Measurements from ENCODE around the gene SPAG9.

The SPAG9 gene, protein sequence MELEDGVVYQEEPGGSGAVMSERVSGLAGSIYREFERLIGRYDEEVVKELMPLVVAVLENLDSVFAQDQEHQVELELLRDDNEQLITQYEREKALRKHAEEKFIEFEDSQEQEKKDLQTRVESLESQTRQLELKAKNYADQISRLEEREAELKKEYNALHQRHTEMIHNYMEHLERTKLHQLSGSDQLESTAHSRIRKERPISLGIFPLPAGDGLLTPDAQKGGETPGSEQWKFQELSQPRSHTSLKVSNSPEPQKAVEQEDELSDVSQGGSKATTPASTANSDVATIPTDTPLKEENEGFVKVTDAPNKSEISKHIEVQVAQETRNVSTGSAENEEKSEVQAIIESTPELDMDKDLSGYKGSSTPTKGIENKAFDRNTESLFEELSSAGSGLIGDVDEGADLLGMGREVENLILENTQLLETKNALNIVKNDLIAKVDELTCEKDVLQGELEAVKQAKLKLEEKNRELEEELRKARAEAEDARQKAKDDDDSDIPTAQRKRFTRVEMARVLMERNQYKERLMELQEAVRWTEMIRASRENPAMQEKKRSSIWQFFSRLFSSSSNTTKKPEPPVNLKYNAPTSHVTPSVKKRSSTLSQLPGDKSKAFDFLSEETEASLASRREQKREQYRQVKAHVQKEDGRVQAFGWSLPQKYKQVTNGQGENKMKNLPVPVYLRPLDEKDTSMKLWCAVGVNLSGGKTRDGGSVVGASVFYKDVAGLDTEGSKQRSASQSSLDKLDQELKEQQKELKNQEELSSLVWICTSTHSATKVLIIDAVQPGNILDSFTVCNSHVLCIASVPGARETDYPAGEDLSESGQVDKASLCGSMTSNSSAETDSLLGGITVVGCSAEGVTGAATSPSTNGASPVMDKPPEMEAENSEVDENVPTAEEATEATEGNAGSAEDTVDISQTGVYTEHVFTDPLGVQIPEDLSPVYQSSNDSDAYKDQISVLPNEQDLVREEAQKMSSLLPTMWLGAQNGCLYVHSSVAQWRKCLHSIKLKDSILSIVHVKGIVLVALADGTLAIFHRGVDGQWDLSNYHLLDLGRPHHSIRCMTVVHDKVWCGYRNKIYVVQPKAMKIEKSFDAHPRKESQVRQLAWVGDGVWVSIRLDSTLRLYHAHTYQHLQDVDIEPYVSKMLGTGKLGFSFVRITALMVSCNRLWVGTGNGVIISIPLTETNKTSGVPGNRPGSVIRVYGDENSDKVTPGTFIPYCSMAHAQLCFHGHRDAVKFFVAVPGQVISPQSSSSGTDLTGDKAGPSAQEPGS (N-terminal part only)

DNA sequence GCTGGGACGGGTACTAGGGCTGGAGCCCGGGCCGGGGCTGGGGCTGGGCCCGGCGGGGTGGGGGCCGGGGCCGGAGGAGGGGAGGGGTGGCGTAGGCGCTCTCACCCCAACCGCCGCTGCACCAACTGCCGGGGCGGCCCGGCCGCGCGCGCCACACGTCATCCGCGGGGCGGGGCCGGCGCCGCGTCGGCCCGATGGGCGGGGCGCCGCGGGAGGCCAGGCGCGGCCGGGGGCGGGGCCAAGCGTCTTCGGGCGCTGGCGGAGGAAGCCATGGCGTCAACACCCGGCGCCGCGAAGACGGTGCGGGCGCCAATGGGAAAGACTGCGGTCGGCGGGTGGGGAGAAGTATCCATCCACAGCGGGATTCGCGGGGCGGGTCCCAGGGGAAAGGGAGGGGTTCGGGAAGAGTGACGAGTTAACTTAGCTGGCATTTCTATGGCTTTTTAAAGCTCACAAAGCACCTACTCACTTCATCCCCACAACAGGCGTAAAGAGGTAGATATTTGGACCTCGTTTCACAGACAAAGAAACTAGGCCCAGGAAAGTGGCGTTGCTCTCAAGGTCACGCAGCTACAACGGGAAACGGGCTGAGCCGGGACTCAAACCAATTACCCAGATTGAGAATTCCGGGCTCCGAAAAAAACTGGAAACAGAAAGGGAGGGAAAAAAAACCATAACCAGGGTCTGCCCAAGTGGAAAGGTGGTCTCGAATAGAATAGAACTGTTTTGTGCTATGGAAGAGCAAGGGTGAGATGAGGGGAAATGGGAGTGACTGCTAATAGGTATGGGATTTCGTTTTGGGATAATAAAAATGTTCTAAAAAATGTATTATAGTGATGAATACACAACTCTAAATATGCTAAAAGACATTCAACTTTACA lies at the start of gene SPAG9:
Gene SPAG9 (minus strand): TSS at position 130 of the 881 bp plus-strand sequence. CDS start 212 bp downstream, outside the sequence.
- peak; percentile 86 to 93 for DNase-seq

DNA sequence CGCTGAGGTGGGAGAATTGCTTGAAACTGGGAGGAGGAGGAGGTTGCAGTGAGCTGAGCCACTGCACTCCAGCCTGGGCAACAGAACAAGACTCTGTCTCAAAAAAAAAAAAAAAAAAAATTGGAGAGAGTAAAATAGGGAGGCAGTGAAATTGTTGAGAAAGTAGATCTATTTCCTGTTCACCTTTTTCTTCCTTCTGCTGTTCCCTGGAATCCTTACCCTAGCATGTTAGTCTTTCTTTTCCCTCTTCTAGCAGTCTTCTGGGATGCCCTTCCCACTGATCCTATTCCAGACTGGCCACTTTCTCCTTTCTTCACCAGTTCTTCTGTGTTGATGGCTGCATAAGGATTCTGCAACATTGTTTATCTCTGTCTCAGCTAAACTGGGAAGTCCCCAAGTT lies 48.7 kb upstream of the SPAG9 start:
- DNase-seq: no peak

DNA sequence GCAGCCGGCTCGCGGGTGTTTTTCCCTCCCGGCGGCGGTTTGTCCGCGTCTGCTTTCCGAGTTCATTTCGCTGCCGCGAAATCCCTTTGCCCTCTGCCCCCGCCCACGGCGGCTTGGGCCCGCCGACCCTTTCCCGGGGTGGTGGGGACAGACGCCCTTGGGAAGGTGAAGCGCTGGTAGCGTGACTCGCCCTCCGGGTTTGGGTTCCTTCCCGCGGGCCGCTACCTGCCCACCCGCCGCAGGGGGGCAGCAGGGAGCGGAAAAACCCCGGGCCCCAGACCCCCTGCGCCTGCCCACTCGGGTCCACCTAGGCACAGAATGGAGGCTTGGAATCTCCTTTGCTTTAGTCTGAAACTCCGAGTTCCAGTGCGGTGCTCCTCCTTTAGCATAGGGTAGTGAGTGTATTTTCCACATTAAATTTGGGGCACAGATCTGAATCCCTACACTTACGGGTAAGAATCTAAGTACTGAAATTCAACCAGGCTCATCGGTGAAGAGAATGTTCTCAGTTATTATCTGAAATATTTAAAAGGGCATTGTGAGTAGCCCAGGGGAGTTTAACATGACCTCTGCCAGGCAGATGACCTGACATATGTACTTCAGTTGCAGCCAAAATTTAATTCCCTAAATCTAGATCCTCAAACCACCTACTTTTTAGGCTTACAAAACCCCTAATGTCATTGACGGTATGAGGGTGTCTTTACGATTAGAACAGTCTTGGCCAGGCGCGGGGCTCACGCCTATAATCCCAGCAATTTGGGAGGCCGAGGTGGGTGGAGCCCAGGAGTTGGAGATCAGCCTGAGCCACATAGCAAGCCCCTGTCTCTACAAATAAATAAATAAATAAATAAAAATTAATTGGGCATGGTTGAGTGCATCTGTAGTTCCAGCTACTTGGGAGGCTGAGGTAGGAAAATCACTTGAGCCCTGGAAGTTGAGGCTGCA lies 46.6 kb upstream of the SPAG9 start:
- no peak for DNase-seq

DNA sequence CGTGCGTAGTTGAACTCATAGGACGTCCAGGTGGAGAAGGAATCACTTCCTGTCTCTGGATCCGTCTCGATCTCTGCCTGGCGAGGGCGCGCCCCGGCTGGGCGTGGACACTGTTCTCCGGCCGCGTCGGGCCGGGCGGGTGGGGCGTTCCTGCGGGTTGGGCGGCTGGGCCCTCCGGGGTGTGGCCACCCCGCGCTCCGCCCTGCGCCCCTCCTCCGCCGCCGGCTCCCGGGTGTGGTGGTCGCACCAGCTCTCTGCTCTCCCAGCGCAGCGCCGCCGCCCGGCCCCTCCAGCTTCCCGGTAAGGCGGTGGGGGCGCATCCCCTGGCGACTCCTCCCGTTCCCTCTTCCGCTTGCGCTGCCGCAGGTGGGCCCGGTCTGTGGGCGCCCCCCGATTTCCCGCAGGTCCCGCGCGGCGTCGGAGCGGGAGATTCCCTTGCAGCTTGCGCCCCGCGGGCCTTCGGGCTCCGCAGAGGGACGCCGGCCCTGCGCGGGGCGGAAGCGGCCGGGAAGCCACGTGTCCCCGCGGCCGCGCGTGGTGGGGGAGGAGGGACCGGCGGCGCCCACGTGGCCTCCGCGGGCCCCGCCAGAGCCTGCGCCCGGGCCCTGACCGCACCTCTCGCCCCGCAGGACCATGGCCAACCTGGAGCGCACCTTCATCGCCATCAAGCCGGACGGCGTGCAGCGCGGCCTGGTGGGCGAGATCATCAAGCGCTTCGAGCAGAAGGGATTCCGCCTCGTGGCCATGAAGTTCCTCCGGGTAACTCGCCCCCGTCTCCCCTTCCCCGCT lies 45.7 kb upstream of the SPAG9 start, which contains the start of gene NME2:
Gene NME2 (plus strand): TSS at position 214 of the 789 bp plus-strand sequence. CDS start 420 bp downstream, at position 634.
- DNase-seq: peak; percentile 63

DNA sequence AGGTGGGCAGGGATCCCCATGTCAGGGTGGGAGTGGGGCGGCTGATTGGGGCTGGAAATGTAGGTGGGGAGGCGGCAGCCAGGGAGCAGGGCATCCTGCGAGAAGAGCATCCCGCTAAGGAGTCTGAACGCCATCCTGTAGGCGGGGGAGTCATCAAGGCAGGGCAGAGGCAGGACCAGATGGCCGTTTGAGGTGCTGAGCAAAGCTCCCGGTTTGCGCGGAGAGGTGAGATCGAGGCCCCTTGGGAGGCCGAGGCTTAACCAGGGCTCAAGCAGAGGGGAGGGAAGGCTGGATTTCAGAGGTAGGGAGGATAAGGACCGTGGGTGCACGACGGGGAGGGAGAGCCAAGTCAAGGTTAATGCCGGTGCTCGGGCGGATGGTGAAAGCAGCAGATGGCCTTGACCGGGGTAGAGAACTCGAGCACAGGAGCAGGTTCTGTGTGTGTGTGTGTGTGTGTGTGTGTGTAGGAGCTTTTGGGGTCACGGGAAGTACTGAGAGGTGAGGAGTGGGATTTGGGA lies 45.1 kb upstream of the SPAG9 start:
- DNase-seq: no peak

DNA sequence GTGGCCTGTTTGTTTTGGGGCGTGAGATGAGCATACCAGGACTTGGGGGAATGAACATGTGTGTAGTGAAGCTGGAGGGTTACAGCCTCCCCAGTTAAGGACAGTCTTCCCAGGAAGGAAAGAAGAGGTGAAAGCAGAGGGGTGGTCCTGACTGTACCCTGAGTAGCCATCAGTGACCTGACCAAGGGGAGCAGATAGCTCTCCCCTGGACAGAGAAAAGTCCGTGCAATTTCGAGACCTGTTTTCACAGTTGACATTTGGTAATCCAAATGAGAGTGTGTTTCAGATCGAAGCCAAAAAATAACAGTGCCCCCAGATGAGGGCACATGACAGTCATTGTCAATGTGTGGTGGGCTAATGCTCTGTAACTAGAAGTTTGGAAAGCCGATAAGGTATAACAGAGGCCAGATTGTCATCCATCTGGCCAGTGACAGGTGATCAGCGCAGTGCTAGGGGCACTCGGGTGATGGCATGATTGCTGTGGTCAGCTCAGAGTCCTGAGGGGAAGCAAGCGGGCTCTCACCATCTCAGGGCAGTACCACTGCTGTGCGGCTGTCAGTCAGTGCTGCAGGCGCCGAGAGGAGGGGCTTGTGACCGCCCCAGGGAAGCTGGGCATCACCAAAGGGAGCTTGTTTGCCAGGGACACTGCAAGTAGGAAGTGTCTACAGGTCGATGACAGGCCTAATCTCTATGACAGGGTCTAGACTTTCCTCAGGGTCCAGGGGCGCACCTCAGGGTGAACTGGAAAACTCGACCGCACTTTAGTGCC lies 44.4 kb upstream of the SPAG9 start:
- DNase-seq: no peak

DNA sequence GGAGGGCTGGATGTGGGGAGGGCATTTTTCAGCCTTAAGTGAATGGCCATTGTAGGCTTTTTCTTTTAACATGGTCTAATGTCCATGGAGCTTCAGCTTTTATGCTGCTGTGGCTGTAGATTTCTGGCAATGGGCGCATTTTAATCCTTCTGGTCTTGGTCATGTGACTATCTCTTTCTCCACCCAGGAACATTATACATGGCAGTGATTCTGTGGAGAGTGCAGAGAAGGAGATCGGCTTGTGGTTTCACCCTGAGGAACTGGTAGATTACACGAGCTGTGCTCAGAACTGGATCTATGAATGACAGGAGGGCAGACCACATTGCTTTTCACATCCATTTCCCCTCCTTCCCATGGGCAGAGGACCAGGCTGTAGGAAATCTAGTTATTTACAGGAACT lies 40.9 kb upstream of the SPAG9 start:
- no peak for DNase-seq

DNA sequence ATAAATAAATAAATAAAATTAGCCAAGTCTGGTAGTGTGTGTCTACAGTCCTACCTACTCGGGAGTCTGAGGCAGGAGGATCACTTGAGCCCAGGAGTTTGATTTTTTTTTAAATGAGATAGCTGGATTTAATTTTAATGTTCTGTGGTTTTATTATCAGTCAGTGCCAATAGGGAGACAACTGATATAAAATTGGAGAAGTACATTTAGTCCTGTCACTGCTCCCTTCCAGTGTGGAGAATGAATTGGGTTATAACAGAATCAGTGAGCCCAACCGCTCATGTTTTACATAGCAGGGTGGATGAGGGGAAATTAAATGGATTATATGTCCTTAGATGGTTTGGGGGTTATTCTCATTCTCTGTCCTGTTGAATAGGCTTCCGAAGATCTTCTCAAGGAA lies 38.9 kb upstream of the SPAG9 start:
- DNase-seq: no peak

DNA sequence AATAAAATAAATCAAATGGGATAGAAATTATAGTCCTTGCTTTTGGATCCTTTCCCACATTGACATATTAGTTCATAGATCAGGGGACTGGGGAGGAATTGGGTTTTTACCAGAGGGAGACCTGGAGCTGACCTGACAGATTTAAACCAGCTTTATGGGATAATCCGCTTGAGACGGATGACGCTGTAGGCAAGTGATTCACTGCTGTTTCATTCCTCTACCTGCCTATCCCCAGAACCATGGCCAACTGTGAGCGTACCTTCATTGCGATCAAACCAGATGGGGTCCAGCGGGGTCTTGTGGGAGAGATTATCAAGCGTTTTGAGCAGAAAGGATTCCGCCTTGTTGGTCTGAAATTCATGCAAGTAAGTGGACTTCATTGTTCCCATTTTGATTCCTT lies 34.7 kb upstream of the SPAG9 start:
- DNase-seq: no peak

DNA sequence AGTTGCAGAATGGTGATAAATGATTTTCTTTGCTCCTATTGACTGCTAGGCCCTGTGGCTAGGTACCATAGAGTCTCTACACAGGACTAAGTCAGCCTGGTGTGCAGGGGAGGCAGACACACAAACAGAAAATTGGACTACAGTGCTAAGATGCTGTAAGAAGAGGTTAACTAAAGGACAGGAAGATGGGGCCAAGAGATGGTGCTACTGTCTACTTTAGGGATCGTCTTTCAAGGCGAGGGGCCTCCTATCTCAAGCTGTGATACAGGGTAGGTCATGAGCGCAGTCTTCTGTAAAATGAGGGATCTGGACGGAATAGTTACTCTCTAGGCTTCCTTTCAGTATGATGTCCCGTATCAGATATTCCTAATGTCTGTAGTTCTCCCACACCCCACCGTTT lies 33.5 kb upstream of the SPAG9 start:
- no peak for DNase-seq

DNA sequence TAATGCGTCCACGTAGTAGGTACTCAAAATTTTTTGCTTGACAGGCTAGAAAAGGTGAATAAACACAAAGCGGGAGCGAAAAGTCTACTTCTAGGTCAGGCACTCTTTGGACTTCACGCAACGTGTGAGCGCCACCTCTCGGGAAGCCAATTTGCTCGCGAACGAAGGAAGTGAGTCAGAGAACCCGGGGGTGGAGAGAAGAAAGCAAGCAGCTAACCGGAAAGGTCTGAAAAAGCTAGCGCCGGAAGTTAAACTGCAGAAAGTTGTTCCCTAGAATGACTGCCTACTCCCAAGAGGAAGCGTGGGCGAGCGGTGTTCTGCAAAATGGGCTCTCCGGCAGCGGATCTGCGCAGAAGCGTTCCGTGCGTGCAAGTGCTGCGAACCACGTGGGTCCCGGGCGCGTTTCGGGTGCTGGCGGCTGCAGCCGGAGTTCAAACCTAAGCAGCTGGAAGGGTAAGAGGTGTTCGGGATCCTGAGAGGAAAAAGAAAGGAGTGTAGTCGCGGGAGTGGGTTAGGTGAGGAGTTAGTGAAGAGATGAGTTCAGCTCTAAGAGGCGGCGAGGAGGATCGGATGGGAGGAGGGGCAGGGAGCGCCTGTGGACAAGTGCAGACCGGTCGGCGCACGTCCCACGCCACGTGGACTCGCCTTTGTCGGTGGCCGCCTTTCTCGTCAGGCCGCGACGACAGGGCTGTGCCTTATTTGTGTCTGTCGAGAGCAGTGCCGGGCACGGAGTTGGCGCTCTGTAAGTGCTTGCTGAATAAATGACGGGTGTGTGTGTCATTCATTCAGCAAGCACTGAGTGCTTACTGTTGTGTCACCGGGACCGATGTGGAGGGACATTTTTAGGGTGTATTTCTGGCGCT lies 32.8 kb upstream of the SPAG9 start, which contains the start of gene NME1:
Gene NME1 (plus strand): TSS at position 350 of the 863 bp plus-strand sequence. CDS start 2,096 bp downstream, outside the sequence.
- peak; percentile 98 to 99 for DNase-seq

DNA sequence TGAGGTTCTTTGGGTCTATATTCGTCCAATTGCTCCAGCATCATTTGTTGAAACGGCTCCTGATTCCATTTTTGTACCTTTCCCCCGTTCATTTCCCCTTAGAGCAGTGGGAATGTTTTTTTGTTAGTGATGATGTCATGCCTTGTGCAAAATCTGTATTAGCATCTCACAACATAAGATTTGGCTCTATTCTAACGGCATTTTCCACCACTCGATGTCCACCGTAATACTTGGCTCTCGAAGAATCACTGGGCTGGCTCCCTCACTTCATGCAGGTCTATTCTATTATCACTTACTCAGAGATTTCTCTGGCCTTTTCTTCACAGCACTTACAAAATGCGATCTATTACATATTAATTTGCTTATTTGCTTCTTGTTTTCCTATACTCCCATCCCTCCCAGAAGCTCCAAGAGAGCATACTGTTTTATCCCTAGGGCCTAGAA lies 32.1 kb upstream of the SPAG9 start:
- DNase-seq: peak in 1 of 2 donors; percentile 26

DNA sequence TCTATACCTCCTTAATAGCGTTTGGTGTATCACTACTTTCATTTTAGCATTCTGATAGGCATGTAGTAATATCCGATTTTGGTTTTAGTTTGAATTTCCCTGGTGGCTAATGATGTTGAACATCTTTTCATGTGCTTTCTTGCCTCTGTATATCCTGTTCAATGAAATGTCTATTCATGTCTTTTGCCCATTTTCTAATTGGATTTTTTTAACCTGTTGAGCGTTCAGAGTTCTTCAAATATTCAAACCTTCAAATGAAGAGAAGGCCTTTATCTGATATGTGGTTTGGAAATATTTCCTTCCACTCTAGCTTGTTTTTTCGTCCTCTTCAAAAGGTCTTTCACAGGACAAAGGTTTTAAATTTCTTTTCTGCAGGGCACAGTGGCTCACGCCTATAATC lies 30.3 kb upstream of the SPAG9 start:
- DNase-seq: no peak

DNA sequence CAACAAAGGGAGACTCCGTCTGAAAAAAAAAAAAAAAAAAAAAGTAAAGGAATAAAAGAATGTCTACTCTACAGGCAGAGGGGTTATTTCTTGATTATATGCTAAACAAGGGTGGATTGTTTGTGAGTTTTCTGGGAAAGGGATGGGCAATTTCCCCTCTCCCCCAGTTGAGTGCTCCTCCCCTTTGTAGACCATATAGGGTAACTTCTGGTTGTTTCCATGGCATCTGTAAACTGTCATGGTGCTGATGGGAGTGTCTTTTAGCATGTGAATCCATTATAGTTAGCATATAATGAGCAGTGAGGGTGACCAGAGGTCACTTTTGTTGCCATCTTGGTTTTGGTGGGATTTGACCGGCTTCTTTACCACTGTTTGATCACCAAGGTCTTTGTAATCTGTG lies 28.5 kb upstream of the SPAG9 start:
- DNase-seq: no peak

DNA sequence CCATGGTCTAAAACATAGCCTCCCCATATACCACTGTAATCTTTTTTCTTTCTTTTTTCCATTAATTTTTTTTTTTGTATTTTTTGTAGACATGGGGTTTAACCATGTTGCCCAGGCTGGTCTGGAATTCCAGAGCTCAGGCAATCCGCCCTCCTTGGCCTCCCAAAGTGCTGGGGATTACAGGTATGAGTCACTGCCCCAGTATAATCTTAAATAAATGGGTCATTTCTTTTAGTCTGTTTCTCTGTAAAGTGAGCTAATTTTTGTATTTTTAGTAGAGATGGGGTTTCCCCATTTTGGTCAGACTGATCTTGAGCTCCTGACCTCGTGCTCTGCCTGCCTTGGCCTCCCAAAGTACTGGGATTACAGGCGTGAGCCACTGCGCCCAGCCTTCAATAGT lies 27.0 kb upstream of the SPAG9 start:
- no peak for DNase-seq

DNA sequence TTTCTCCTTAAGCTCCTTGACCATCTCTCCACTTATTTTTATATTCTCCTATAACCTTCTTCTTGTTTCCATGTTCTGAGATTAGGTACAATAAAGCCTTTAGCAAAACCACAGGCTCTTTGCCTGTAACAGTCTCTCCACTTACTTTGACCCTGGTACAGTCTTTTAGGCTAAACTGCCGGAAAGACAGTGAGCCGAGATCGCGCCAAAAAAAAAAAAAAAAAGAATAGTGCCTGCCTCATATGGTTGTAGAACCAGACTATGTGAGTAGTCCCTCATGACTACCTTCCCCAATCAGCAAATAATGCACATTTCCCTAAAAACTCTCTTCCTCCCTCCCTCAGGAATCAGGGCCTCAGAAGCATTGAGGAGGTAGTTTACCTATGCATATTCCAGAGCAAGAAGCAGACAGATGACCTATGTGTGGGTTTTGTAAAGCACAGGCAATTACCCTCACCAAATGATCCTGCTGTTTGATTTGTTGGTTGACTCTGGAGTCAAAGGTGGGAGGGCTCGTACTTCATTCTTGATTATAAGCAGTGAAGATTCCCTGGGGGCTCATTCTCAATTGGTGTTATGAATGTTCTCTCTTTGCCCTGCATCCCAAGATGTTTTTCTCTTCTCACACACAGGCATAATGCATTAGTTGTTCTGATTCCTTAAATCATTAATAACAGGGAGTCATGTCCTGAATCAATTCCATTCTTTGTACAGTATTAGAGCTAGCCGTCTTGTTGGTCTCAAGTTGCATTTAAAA lies 23.8 kb upstream of the SPAG9 start:
- no peak for DNase-seq

DNA sequence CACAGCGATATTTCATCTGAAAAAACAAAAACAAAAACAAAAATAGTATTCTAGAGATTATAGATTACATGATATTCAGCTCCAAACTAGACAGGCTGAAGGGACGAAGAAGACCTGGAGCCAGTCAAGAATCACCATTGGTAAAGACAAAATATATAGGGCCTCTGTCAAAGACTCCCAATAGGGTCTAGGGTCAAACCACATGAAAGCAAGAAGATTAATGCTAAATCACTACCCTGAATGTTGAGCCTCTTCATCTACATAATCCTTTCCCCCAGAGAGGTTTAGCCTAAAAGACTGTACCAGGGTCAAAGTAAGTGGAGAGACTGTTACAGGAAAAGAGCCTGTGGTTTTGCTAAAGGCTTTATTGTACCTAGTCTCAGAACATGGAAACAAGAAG lies 21.9 kb upstream of the SPAG9 start:
- DNase-seq: no peak
